ENCODE results near the gene SV2B. TPM values are rescaled to one million over a fixed set of nuclear protein-coding genes. Genes with fewer than 3 reads are reported as not detected.
"Not testable (repeated sequence)": the region's sequence is repeated elsewhere in the genome, so short reads cannot be mapped to it uniquely, and the experiment has no call there.

The SV2B gene
- total RNA-seq, 3 donors from 2014 or later = 0.03 to 0.05 TPM; not detected in 1

GRCh38 chr15:91316126-91316525, 216.1 kb downstream of the SV2B start:
- Mint-ChIP-seq H3K9me3 (no peaks in the 10 kb centered on the region), H3K4me3 (no peak overlapping the region), H3K4me1 (ENCODE audit: low read depth) (peaks cover 69% of the 10 kb centered on the region), H3K27me3 (ENCODE audit: low read depth) (peaks cover 2% of the 10 kb centered on the region), H3K36me3 (ENCODE audit: insufficient read depth) (no peaks in the 10 kb centered on the region)
- ATAC-seq (peak; percentile 43 to 53), DNase-seq (no peak)

DNA sequence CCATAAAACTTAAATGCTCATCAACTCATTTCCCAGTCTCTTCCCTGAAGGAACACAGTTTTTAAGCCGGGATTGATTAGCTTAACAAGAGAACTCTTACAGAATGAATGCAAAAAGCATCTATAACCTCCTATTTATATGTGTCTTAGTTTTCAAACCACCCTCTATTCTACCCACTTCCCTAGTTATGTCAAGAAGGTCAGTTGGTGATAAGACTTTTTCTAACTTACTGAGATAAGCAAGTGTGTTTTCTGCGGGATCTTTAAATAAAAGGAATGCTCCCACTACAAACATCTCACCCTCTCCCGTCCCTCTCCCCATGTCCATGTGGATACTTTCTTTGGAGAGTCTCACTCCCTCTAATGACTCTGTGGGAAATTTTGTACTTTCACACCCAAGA, 218.5 kb downstream of the SV2B start:
- Mint-ChIP-seq H3K9me3 (no peaks in the 10 kb centered on the region), H3K36me3 (ENCODE audit: insufficient read depth) (no peaks in the 10 kb centered on the region), H3K27me3 (ENCODE audit: low read depth) (no peaks in the 10 kb centered on the region), H3K4me3 (no peak overlapping the region), H3K4me1 (ENCODE audit: low read depth) (peaks cover 53% of the 10 kb centered on the region)
- no peak for ATAC-seq
- DNase-seq = no peak

- Mint-ChIP-seq H3K4me3 (no peak overlapping the region), H3K9me3 (peaks cover 2% of the 10 kb centered on the region), H3K27me3 (ENCODE audit: low read depth) (no peaks in the 10 kb centered on the region), H3K4me1 (ENCODE audit: low read depth) (peaks cover 53% of the 10 kb centered on the region), H3K36me3 (ENCODE audit: insufficient read depth) (no peaks in the 10 kb centered on the region)
- no peak for ATAC-seq
- DNase-seq = no peak
Measured at GRCh38 chr15:91318931-91319330, 218.9 kb downstream of the SV2B start.

DNA sequence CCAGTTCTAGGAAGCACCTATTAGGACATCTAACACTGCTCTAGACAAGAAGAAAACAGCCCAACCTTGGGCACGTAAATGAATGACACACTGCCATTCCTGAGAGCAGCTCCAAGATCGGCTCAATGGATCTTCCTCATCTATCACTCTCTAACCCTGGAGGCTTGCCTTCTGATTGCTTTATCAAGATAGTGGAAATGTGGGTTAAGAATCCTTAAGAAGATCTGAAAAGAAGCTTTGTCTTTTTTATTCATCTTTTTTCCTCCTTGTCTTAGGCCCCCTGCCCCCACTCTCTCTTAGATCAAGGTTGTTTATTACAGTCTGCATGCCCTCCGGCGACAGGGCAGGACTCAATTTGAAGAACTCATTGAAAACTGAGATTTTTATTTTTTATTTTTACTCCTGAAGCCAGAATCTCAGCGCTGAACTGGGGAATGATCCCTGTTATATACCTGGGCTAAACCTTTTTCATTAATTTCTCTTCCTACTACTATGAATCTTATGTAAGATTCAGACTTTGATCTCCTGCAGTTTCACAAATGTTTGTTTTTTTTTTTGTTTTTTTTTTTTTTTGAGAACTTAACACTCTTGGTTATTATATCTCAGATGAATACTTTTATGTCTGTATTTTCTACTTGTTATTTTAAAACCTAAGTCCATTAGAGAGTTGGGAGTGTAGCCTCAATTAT, 219.5 kb downstream of the SV2B start:
- no peaks in the 10 kb centered on the region for H3K27me3 Mint-ChIP-seq (ENCODE audit: low read depth)
- no peak overlapping the region for H3K4me3 Mint-ChIP-seq
- peaks cover 51% of the 10 kb centered on the region for H3K4me1 Mint-ChIP-seq (ENCODE audit: low read depth)
- DNase-seq (no peak), ATAC-seq (no peak)
- no peaks in the 10 kb centered on the region for H3K36me3 Mint-ChIP-seq (ENCODE audit: insufficient read depth)
- peaks cover 7% of the 10 kb centered on the region for H3K9me3 Mint-ChIP-seq

DNA sequence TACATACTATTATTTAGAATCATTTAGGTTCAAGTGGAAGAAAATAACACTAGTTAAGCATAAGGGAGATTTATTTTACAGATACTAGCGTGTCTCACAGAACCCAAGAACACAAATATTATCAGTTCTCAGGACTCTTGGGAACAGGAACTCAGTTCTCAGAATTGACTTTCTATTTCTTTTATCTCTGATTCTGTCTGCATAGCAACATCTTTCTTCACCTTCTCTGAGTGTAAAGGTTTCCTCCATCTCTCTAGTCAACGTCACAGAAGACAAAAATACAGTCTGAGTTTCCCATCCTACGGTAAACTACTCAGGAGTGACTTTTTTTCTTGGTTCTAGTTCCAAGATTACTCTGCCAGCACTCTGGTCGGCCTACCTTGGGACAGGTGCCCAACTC, 220.0 kb downstream of the SV2B start:
- Mint-ChIP-seq H3K4me3 (peak overlapping the region; percentile 20), H3K36me3 (ENCODE audit: insufficient read depth) (no peaks in the 10 kb centered on the region), H3K4me1 (ENCODE audit: low read depth) (peaks cover 49% of the 10 kb centered on the region), H3K27me3 (ENCODE audit: low read depth) (no peaks in the 10 kb centered on the region), H3K9me3 (peaks cover 10% of the 10 kb centered on the region)
- DNase-seq (no peak), ATAC-seq (peak; percentile 37 to 38)

DNA sequence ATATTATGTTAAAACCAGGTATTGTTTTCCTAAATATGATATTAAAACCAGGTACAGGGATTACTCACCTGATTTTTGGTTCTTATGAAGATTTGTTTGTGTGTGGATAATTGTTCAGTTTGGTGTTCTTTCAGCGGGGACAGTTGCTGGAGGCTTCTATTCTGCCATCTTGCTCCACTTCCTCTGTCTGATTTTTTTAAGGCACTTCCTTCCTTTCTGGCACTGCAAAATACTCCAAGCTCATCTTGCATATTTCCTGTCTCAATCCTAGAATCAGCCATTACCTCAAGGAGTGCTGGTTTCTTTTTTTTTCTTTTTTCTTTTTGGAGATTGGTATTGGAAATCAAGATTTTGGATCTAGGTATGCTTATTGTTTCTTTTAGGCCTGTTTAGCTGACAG, 229.9 kb downstream of the SV2B start:
- H3K4me1 Mint-ChIP-seq (ENCODE audit: low read depth) = peaks cover 23% of the 10 kb centered on the region
- no peak for DNase-seq

DNA sequence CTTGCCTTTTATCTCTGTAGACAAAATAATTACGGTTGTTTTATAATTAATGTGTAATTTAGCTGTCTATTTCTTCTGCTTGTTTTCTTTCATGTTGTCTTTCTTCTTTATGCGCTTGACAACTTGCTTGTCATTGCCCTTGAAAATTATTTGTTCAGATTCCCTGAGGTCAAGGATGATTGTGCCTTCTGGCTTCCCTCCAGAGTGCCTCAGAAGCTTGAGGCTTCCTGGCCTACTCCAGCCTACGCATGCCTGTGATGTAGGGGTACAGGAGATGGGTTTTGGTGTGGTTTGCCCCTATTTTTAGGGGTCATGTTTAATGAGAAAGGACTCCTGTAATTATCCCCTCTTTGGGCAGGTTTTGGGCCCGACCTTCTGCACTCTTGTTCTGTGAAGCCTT, 231.5 kb downstream of the SV2B start:
- H3K4me1 Mint-ChIP-seq (ENCODE audit: low read depth) = peaks cover 33% of the 10 kb centered on the region
- ATAC-seq (no peak), DNase-seq (no peak)
- H3K36me3 Mint-ChIP-seq (ENCODE audit: insufficient read depth) = no peaks in the 10 kb centered on the region
- H3K9me3 Mint-ChIP-seq = peaks cover 7% of the 10 kb centered on the region
- H3K27me3 Mint-ChIP-seq (ENCODE audit: low read depth) = no peaks in the 10 kb centered on the region
- no peak overlapping the region for H3K4me3 Mint-ChIP-seq

More for the DNA sequence above, 229.9 kb downstream of the SV2B start:
- Mint-ChIP-seq H3K27me3 (ENCODE audit: low read depth) (no peaks in the 10 kb centered on the region), H3K4me3 (no peak overlapping the region), H3K36me3 (ENCODE audit: insufficient read depth) (no peaks in the 10 kb centered on the region), H3K9me3 (peaks cover 11% of the 10 kb centered on the region)
- ATAC-seq = no peak

DNA sequence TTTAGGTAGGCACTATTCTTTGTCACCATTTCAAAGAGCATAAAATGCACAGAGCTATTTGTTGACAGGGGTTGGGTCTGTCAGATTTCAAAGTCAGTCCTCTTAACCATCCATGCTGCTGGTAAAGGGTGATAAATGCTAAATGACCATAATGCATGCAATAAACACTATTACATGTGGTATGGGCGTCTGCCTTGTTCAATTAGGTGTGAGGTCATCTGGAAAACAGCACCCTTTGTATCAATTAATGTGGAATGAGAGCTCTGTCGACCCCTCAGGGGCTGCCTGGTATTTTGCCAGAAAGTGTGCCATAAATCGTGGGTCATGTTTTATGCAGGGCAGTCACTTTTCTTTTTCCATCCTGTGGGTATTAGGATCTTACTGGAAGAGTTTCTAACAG, 235.6 kb downstream of the SV2B start:
- H3K27me3 Mint-ChIP-seq (ENCODE audit: low read depth) = peaks cover 3% of the 10 kb centered on the region
- H3K4me1 Mint-ChIP-seq (ENCODE audit: low read depth) = peaks cover 38% of the 10 kb centered on the region
- no peaks in the 10 kb centered on the region for H3K9me3 Mint-ChIP-seq
- H3K4me3 Mint-ChIP-seq = no peak overlapping the region
- no peaks in the 10 kb centered on the region for H3K36me3 Mint-ChIP-seq (ENCODE audit: insufficient read depth)
- DNase-seq (no peak), ATAC-seq (no peak)

GRCh38 chr15:91336687-91337086, 236.6 kb downstream of the SV2B start:
- no peak overlapping the region for H3K4me3 Mint-ChIP-seq
- ATAC-seq = no peak

GRCh38 chr15:91338766-91339165, 238.7 kb downstream of the SV2B start:
- no peak for ATAC-seq
- Mint-ChIP-seq H3K9me3 (no peaks in the 10 kb centered on the region), H3K27me3 (ENCODE audit: low read depth) (peaks cover 3% of the 10 kb centered on the region), H3K4me3 (no peak overlapping the region), H3K36me3 (ENCODE audit: insufficient read depth) (no peaks in the 10 kb centered on the region), H3K4me1 (ENCODE audit: low read depth) (peaks cover 37% of the 10 kb centered on the region)
- DNase-seq = no peak

More at GRCh38 chr15:91336687-91337086, 236.6 kb downstream of the SV2B start:
- no peak for DNase-seq
- Mint-ChIP-seq H3K4me1 (ENCODE audit: low read depth) (peaks cover 34% of the 10 kb centered on the region), H3K27me3 (ENCODE audit: low read depth) (peaks cover 3% of the 10 kb centered on the region), H3K36me3 (ENCODE audit: insufficient read depth) (no peaks in the 10 kb centered on the region), H3K9me3 (no peaks in the 10 kb centered on the region)

GRCh38 chr15:91342097-91342496, 242.0 kb downstream of the SV2B start:
- H3K9me3 Mint-ChIP-seq = no peaks in the 10 kb centered on the region
- DNase-seq (no peak), ATAC-seq (no peak)
- H3K36me3 Mint-ChIP-seq (ENCODE audit: insufficient read depth) = no peaks in the 10 kb centered on the region
- peaks cover 23% of the 10 kb centered on the region for H3K4me1 Mint-ChIP-seq (ENCODE audit: low read depth)
- H3K27me3 Mint-ChIP-seq (ENCODE audit: low read depth) = peaks cover 3% of the 10 kb centered on the region
- no peak overlapping the region for H3K4me3 Mint-ChIP-seq

- not testable (repeated sequence) for H3K27me3 Mint-ChIP-seq (ENCODE audit: low read depth); DNase-seq; H3K36me3 Mint-ChIP-seq (ENCODE audit: insufficient read depth); H3K4me3 Mint-ChIP-seq; ATAC-seq; H3K9me3 Mint-ChIP-seq
- peaks cover 25% of the 10 kb centered on the region for H3K4me1 Mint-ChIP-seq (ENCODE audit: low read depth)
Measured at GRCh38 chr15:91344912-91345311, 244.9 kb downstream of the SV2B start.

GRCh38 chr15:91345736-91346135, 245.7 kb downstream of the SV2B start:
- H3K4me3 Mint-ChIP-seq = no peak overlapping the region

DNA sequence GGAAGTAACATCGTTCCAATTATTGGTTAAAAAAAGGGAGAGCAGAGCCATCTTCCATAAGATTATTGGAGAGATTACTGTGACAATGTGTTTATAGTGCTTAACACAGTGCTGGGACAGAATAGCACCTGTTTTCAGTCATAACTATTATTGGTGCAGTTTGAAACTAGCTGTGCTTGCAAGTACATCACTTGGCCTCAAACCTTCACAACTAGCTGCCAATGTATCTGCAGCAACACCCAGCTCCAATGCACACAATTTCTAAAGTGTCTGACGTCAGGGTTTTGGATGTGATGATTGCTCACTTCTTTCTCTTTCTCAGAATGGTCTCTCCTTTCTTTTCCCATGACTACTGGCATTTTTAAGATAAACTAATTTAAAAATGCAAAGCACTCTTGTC, 246.2 kb downstream of the SV2B start:
- Mint-ChIP-seq H3K4me3 (no peak overlapping the region), H3K27me3 (ENCODE audit: low read depth) (no peaks in the 10 kb centered on the region), H3K36me3 (ENCODE audit: insufficient read depth) (no peaks in the 10 kb centered on the region), H3K9me3 (no peaks in the 10 kb centered on the region), H3K4me1 (ENCODE audit: low read depth) (peaks cover 28% of the 10 kb centered on the region)
- DNase-seq = no peak
- no peak for ATAC-seq

More at GRCh38 chr15:91345736-91346135, 245.7 kb downstream of the SV2B start:
- ATAC-seq = no peak
- Mint-ChIP-seq H3K9me3 (no peaks in the 10 kb centered on the region), H3K27me3 (ENCODE audit: low read depth) (no peaks in the 10 kb centered on the region), H3K36me3 (ENCODE audit: insufficient read depth) (no peaks in the 10 kb centered on the region), H3K4me1 (ENCODE audit: low read depth) (peaks cover 28% of the 10 kb centered on the region)
- DNase-seq = no peak

DNA sequence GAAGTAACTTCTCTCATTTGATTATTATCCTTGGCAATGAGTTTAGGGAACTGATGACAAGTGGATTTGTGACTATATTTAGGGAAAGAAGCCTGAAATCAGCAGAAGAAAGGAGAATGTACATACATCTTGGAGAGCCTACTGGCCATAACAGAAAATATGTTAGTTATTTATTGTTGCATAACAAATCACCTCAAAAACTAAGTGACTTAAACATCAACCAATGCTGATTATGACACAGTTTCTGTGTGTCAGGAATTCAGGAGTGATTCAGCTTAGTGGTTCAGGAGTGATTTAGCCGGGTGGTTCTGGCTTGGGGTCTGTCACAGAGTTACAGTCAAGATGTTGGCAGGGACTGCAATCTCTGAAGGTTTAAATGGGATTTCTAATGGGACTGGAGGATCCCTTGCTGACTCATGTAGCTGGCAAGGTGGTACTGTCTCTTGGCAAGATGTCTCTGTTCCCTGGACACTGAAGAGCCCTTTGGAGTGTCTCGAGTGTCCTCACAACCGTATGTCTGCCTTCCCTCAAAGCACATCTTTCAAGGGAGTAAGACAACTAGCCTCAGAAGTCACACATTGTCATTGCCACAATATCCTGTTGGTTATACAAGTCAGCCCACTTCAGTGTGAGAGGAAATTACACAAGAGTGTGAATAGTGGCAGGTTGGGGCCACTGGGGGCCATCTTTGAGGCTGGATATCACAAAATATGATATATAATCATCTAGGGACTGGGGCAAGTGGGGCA, 248.9 kb downstream of the SV2B start:
- DNase-seq (no peak), ATAC-seq (peak in 1 of 2 donors; percentile 56)
- Mint-ChIP-seq H3K4me3 (no peak overlapping the region), H3K36me3 (ENCODE audit: insufficient read depth) (no peaks in the 10 kb centered on the region), H3K4me1 (ENCODE audit: low read depth) (peaks cover 23% of the 10 kb centered on the region), H3K27me3 (ENCODE audit: low read depth) (no peaks in the 10 kb centered on the region), H3K9me3 (no peaks in the 10 kb centered on the region)
